NCI-H82 treated with DMSO at 0.1 percent for 48 hours (cell line): ENCODE measurements around the gene PALD1.

Experiments used
- DNase-seq: peaks from one replicate; lab custom pipeline; 2025; ENCODE audit not compliant: unreplicated experiment; lab: John Stamatoyannopoulos, UW

The PALD1 gene

DNA sequence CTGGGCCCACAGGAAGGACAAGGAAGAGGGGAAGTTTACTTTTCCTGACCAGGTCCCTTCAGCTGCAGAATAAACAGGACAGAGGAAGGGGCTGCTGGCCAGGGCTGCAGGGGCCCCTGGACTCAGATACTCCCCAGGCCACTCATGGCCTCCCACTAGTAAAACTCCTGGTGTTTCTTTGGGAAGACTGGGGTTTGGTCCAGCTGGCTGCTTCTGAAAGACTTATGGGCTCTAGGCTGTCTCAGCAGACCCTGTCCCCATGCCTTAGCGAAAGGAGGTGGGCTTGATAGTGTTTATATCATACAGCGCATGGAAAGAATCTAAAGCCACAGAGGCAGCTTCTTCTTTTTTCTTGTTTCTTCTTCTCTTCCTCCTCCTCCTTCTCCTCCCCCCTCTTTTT is 56.4 kb downstream of the PALD1 start:
- DNase-seq: no peak

DNA sequence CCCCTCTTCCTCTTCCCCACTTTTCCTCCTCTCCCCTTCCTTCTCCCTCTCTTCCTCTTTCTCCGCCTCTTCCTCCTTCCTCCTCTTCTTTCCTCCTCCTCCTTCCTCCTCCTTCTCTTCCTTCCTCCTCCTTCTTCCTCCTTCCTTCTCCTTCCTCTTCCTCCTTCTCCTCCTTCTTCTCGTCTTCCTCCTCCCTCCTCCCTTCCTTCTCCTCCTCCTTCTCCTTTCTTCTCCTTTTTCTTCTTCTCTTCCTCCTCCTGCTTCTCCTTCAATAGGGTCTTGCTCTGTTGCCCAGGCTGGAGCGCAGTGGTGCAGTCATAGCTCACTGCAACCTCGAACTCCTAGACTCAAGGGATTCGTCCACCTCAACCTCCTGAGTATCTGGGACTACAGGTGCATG is 56.9 kb downstream of the PALD1 start:
- DNase-seq: no peak

DNA sequence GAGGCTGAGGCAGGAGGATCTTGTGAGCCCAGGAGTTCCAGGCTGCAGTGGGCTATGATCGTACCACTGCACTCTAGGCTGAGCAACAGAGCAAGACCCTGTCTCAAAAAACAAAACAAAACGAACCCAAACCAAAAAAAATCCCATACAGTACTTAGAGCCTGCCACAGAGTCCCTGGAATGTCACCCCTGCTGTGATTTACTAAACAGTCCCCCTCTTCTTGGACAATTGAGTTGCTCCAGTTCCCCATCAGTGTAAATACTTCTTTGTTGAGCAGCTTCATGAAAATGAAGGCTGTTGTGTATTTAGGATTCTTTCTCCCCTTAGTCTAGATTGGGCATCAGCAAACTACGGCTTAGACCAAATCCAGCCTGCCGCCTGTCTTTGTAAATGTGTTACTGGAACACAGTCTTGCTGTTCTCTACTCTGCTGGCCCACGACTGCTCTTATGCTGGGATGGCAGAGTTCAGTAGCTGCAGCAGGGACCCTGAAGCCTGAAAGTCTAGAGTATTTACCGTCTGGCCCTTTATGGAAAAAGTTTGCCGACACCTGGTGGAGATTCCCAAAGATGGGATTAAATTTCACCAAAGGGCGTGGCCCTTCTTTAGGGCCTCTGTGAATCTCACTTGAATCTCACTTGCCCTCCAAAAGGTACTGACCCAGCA is 57.8 kb downstream of the PALD1 start:
- DNase-seq: no peak

DNA sequence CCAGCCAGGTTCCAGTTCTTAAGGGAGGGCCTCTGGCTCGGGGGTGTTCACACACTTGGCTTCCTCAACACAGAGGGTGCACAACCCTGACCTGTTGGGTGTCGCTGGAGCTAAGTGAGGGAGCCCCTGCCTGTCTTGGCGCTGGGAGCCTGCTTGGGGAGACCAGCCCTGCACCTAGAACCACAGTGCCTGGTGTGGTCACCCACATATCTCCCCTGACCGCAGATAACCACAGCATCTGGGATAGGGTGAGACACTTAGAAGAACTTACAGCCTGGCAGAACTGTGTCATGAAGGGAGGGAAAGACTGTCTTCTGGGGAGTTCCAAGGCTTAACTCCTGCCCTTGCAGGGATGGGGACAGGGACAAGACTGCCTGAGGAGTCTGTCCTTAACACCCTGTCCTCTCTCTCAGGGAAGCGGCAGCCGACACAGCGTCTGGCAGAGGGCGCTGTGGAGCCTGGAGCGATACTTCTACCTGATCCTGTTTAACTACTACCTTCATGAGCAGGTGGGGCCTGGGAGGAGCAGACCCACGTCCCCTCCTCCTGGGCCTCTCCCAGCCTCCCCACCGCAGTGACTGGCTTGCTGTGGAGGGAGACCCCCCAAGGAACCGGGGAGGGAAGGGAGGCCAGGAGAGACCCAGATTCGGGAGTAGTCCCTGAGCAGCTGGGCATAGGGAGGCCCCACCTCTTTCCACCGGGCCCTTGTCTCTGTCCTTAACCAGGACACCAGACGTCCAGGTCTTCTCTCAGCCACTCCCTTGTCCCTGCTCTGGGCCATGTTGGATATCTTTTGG is 59.0 kb downstream of the PALD1 start:
- DNase-seq: no peak

DNA sequence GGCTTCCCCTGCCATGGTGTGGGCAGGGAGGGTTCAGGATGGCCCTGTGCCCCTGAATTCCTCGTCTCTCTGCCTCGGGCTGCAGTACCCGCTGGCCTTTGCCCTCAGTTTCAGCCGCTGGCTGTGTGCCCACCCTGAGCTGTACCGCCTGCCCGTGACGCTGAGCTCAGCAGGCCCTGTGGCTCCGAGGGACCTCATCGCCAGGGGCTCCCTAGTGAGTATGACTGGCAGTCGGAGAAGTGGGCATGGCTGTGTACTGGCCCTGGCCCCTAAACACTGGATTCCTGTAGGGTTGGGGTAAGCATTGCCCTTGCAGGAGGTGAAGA is 59.6 kb downstream of the PALD1 start:
- DNase-seq: no peak

DNA sequence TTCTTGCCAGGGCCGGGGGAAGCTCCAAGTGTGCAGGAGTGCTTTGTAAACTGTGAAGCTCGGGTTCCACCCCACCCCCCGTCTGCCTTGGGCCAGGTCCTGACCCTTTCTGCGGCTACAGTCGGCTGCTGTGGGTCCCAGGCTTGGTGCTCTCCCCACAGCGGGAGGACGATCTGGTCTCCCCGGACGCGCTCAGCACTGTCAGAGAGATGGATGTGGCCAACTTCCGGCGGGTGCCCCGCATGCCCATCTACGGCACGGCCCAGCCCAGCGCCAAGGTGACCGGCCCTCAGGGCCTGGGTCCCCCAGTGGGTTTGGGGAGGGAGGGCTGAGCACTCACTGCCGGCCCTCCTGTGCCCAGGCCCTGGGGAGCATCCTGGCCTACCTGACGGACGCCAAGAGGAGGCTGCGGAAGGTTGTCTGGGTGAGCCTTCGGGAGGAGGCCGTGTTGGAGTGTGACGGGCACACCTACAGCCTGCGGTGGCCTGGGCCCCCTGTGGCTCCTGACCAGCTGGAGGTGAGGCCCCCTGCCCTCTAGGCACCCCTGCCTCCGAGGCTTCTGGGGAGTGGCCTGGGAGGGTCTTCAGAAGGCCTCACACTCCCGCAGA is 60.3 kb downstream of the PALD1 start:
- no peak for DNase-seq

DNA sequence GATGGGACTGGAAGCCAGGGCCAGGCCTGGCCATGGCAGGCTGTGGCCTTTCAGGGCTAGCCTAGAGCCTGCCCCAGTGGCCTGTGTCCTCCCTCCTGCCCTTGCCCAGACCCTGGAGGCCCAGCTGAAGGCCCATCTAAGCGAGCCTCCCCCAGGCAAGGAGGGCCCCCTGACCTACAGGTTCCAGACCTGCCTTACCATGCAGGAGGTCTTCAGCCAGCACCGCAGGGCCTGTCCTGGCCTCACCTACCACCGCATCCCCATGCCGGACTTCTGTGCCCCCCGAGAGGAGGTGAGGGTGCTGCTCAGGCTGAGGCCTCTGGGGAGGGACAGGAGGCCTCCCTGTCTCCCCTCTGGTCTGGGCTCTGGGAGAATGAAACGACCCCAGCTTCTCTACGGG is 60.9 kb downstream of the PALD1 start:
- DNase-seq: no peak

DNA sequence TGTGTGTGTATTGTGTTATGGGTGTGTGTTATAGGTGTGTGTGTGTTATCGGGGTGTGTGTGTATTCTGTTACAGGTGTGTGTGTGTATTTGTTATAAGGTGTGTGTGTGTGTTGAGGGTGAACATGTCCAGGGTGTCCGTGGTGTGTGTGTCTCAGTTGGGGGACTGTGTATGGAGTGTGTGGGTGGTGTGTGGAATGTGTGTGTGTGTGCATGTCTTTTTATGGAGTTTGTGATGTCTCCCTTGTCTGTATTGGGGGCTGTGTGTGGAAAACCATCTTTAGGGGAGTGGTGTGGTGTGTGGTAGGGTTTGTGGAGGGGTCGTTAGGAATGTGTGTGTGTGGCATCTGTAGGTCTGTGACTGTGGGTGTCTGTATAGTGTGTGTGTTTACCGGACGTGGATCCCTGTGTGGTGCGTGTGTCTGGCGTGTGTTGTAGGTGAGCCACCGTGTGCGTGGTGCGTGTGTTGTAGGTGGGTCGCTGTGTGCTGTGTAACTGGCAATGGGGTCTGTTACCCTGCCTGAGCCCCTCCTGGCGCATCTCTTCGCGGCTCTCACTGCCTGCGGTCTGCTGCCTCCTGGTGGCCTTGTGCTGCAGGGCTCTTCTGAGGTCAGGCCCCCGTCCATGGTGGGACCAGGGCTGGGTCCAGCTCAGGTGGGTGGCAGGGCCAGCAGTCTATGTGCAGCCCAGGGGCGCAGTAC is 61.7 kb downstream of the PALD1 start:
- DNase-seq: no peak

DNA sequence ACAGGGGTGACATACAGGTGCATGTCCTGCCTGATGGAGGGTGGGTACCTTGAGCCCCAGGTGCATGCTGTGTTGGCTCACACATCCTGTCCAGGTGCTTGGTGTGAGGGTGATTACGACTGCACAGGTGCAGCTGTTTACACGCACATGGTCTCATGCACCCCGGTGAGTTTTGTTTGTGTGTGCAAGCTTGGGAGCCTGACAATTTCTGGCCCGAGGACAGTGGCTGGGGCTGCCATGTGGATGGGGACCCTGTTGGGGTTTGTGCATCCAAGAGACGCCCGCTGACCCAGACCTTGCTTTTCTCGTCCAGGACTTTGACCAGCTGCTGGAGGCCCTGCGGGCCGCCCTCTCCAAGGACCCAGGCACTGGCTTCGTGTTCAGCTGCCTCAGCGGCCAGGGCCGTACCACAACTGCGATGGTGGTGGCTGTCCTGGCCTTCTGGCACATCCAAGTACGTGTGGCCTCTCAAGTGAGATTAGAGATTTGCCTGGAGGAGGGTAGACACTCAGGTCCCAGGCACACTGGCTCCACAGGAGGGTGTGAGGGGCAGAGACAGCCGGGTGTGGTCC is 62.3 kb downstream of the PALD1 start:
- no peak for DNase-seq

DNA sequence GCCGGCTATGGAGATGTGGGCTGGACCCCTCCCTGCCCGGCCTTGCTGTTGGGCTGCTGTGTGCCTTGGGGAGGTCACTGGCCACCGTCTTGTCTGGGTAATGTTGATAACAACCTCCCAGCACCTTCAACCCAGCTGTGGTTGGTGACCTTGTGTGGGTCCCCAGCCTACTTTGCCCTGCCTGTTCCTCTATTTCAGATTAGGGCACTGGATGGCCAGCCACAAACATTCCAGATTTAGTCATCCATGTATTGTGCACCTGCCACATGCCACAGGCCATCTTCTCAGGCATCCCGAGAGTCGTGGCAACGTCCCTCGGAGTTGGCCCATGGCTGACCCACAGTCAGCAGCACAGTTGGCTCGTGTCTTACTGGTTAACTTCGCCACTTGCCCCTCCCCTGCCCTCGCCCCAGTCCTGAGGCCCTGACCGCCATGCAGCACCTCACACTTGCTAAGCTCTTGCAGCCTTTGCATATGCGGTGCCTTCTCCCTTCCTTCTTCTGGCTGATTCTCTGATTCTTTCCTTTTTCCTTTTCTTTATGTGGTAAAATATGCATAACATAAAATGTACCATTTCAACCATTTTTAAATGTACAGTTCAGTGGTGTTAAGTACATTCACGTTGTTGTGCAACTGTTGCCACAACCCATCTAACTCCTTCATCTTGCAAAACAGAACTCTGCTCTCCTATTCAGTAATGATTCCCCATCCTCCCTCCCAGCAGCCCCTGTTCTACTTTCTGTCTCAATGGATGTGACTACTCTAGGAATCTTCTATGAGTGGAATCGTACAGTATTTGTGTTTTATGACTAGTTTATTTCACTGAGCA is 63.4 kb downstream of the PALD1 start:
- no peak for DNase-seq

DNA sequence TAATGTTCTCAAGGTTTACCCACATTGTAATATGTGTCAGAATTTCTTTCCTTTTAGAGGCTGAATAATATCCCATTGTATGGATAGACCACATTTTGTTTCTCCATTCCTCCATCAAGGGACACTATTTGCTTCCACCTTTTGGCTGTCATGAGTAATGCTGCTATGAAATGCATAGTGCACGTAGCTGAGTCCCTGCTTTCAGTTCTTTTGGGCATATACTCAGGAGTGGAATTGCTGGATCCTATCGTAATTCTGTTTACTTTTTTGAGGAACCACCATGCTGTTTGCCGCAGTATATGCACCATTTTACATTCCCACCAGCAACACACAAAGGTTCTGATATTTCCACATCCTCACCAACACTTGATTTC is 64.0 kb downstream of the PALD1 start:
- no peak for DNase-seq

DNA sequence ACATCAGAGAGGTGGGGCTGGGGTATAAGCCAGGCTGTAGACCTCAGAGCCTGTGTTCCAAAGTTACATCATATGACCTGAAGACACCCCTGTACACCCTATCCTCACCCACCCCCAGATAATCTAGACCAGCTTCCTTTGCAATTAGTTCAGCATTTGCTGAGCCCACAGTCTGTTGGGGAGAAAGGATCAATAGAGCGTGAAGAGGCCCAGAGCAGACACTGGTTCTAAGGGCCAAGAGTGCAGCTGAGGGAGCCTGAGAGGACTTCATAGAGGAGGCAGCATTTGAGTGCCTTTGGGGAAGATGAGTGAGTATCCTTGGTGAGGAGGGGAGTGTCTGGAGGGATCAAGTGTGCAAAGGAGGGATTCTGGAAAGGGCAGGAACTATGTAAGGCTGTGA is 65.3 kb downstream of the PALD1 start:
- DNase-seq: no peak

DNA sequence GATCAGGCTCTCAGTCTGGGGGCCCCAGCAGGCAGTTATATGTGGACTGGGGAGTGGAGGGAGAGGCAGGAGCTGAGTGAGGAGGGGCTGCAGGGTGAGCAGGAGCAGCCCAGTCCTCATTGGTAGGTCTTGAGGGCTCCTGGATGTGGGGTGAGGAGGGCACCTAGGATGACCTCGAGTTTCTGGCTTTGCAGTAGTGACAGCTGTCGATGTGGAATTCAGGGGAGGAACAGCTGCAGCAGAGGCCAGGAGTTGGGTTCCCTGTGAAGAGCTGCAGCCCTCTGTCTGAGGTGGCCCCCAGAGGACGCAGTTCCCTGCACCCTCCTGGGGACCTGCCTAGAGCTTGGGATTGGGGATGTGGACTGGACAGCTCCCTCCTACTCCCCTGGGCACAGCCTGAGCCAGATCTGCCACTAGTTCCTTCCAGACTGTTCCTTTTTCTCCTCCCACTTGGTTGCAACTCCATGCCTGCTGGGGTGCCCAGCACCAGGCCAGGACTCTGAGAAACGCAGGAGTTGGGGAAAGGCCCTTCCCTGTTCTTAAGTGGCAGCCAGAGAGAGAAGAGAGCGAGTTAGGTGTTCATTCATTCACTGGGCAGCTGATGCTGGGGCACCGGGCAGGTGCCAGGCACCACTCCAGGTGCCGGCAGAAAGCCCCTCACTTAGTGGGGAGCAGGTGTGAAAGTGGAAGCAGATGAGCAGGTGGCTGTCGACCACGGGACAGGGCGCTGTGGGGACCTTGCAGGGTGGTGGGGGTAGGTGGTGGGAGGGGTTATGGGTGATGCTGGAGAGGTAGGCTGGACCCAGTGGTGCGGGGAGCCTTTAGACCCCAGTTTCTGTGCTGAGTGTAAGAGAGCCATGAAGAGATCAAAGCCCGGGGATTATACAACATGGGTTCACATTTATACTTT is 66.1 kb downstream of the PALD1 start:
- no peak for DNase-seq

DNA sequence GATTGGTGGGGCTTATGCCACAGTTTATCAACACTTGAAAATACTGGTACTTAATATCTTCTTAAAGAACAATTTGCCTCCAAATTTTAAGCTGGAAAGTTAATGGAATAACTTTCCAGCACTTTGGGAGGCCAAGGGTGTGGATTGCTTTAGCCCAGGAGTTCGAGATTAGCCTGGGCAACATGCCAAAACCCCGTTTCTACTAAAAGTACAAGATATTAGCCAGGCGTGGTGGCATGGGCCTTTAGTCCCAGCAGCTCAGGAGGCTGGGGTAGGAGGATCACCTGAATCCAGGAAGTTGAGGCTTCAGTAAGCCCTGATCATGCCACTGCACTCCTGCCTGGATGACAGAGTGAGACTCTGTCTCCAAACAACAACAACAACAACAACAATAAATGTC is 68.0 kb downstream of the PALD1 start:
- DNase-seq: no peak

DNA sequence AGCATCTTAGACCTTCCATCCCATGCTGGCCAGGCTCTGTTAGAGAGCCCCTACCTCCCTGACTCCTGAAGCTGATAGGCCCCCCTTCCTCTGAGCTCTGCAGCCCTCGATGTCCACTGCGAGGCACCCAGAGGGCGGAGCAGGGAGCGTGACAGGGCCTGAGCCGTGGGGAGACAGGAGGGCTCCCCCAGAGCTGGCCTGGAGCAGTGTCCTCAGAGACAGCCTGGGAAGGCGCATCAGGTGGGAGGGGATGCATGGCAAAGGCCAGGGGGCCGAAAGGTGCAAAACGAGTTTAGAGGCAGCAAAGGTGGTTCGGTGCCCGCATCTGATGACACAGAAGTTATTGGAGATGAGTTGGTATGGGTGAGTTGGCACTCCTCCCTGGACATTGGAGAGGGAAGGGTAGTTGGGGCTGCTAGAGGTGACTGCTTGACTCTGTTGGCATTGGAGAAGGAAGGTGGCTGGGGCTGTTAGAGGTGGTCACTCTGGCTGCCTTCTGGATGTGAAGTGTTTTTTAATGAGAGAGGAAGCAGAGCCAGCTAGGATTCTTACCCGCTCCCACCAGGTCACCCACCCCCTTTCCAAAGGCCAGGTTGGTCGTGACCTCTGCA is 70.9 kb downstream of the PALD1 start:
- no peak for DNase-seq

DNA sequence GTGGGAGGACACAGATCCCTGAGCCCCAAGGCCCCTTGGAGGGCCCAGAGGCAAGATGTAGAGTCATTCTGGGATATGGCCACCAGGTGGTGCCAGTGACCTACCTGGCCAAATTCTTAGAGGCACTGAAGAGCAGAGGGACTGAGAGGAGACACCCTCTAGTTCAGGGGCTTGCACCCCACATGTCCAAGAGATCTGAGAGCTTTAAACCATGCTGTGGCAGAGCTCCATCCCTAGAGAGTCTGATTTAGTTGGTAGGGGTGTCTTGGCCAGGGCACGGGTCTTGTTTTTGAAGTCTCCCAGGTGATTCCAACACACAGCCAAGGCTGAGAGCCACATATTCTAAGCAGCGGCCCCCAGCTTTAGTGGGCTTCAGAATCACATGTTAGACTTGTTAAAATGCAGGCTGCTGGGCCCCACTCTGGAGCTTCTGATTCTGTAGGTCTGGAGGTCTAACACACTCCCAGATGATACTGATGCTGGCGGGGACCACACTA is 71.4 kb downstream of the PALD1 start:
- peak; percentile 11 for DNase-seq

DNA sequence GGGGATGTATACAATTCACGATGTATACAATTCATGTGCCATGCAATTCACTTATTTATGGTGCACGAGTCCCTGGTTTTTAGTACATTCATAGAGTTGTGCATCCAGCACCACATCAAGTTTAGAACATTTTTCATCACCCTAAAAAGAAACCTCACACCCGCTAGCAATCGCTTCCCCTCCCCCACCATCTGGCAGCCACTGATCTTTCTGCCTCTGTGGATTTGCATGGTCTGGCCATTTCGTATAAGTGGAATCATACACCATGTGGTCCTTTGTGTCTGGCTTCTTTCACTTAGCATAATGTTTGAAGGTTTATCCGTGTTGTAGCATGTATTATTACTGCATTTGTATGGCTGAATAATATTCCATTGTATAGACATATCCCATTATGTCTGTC is 71.9 kb downstream of the PALD1 start:
- no peak for DNase-seq

DNA sequence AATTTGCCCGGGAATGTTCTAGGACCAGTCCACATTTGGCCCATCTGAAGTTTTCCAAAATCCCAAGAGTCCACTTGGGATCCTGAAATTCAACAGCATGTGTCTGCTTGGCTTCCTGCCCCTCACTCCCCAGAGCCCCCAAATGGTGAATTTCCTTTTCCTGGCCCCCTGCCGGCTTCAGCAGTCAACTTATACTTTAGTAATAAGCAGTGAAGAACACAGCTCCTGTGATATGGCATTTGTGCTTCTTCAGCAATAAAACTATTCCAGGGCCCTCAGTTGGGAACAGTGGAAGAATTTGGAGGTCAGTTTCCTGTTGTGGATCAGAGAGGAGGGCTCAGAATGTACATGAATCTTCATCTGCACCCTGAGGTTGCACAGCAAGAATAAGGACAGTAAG is 72.9 kb downstream of the PALD1 start:
- DNase-seq: no peak

DNA sequence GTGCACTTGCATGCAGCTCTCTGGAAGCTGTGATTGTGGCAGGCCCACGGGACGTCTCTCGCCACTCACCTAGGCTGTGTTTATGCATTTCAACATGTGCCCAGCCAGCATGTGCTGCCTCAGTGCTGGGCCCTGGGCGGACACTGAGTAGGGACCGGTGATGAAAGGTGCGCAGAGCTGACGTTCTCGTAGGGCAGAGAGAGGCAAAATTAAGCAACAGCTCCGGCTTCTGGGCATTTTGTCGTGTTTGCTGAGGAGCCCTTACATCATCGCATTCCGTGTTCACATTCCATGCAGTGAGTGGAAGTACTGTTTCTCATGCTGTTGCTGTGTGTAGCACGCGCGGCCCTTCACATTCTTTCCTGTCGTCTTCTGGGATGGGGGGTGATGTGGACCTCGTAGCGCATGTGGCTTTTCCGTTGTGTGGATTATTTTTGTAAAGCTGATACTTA is 73.4 kb downstream of the PALD1 start:
- no peak for DNase-seq
